H9 (cell line): Measurements from ENCODE around the gene SMARCA1. TPM values are rescaled to one million over a fixed set of nuclear protein-coding genes. Genes with fewer than 3 reads are reported as not detected.

Experiments
- DNase-seq: peaks from one replicate; pipeline ENCODE4 v3.0.0-alpha.2; 2017
- H2AFZ ChIP-seq: one replicate; pipeline ENCODE4 v1.6.1; 2013; ENCODE audit warnings: mild to moderate bottlenecking, low read length, control low read depth, moderate library complexity
- H2AK5ac ChIP-seq: 2 replicates; pipeline ENCODE4 v1.6.1; 2013; ENCODE audit warnings: low read length, control low read depth, mixed read lengths; ENCODE audit not compliant: insufficient read length
- H2BK120ac ChIP-seq: one replicate; pipeline ENCODE4 v1.6.1; 2013; ENCODE audit warnings: low read depth, mild to moderate bottlenecking, low read length, control low read depth, inconsistent platforms; ENCODE audit not compliant: poor library complexity, severe bottlenecking
- H2BK12ac ChIP-seq: 2 replicates; pipeline ENCODE4 v1.6.1; 2013; ENCODE audit warnings: low read length, control low read depth, mixed read lengths, low read depth; ENCODE audit not compliant: insufficient read length
- H2BK15ac ChIP-seq: 2 replicates; pipeline ENCODE4 v1.6.1; 2013; ENCODE audit warnings: low read depth, low read length, control low read depth
- H2BK20ac ChIP-seq: one replicate; pipeline ENCODE4 v1.6.1; 2013; ENCODE audit warnings: low read depth, mild to moderate bottlenecking, low read length, control low read depth, inconsistent platforms; ENCODE audit not compliant: poor library complexity, severe bottlenecking
- H2BK5ac ChIP-seq: 2 replicates; pipeline ENCODE4 v1.6.1; 2013; ENCODE audit warnings: low read length, control low read depth, mixed read lengths; ENCODE audit not compliant: insufficient read length
- H3K14ac ChIP-seq: 2 replicates; pipeline ENCODE4 v1.6.1; 2013; ENCODE audit warnings: low read length, control low read depth; ENCODE audit not compliant: insufficient read depth
- H3K18ac ChIP-seq: 2 replicates; pipeline ENCODE4 v1.6.1; 2013; ENCODE audit warnings: low read depth, mild to moderate bottlenecking, mixed read lengths, low read length, control low read depth; ENCODE audit not compliant: insufficient read length
- H3K23ac ChIP-seq: 2 replicates; pipeline ENCODE4 v1.6.1; 2013; ENCODE audit warnings: low read length, control low read depth, mixed read lengths, low read depth; ENCODE audit not compliant: insufficient read length
- H3K23me2 ChIP-seq: 2 replicates; pipeline ENCODE4 v1.6.1; 2013; ENCODE audit warnings: low read depth, mild to moderate bottlenecking, mixed read lengths, low read length, control low read depth; ENCODE audit not compliant: insufficient read length, poor library complexity, severe bottlenecking
- H3K27ac ChIP-seq: 2 replicates; pipeline ENCODE4 v1.5.1; 2013; ENCODE audit warnings: low read length, control low read depth, mixed read lengths, low read depth; ENCODE audit not compliant: insufficient read length
- H3K27me3 ChIP-seq: 2 replicates; pipeline ENCODE4 v1.6.1; 2013; ENCODE audit warnings: low read length, control low read depth, inconsistent platforms; ENCODE audit not compliant: insufficient read depth
- H3K4ac ChIP-seq: 2 replicates; pipeline ENCODE4 v1.6.1; 2013; ENCODE audit warnings: low read depth, mild to moderate bottlenecking, control low read depth, inconsistent platforms, low read length, moderate library complexity
- H3K4me1 ChIP-seq: 2 replicates; pipeline ENCODE4 v1.6.1; 2013; ENCODE audit warnings: low read length, control low read depth, inconsistent platforms; ENCODE audit not compliant: insufficient read depth
- H3K4me2 ChIP-seq: 2 replicates; pipeline ENCODE4 v1.6.1; 2013; ENCODE audit warnings: low read length, control low read depth, mixed read lengths; ENCODE audit not compliant: insufficient read length, insufficient read depth
- H3K56ac ChIP-seq: 2 replicates; pipeline ENCODE4 v1.6.1; 2013; ENCODE audit warnings: low read depth, mild to moderate bottlenecking, mixed read lengths, low read length, control low read depth; ENCODE audit not compliant: insufficient read length
- H3K79me1 ChIP-seq: 2 replicates; pipeline ENCODE4 v1.6.1; 2013; ENCODE audit warnings: low read depth, mild to moderate bottlenecking, moderate library complexity, low read length, control low read depth, inconsistent platforms; ENCODE audit not compliant: insufficient read depth, poor library complexity, severe bottlenecking
- H3K79me2 ChIP-seq: 2 replicates; pipeline ENCODE4 v1.6.1; 2013; ENCODE audit warnings: low read length, control low read depth, inconsistent platforms; ENCODE audit not compliant: insufficient read depth
- H3K9ac ChIP-seq: 2 replicates; pipeline ENCODE4 v1.6.1; 2013; ENCODE audit warnings: low read length, control low read depth, mixed read lengths; ENCODE audit not compliant: insufficient read length; ENCODE audit errors: extremely low read depth
- H3K9me3 ChIP-seq: one replicate; pipeline ENCODE4 v1.6.1; 2013; ENCODE audit warnings: low read depth, low read length, inconsistent platforms; ENCODE audit not compliant: control insufficient read depth
- H3T11ph ChIP-seq: one replicate; pipeline ENCODE4 v1.6.1; 2013; ENCODE audit warnings: mild to moderate bottlenecking, low read length, control low read depth, inconsistent platforms
- H4K20me1 ChIP-seq: one replicate; pipeline ENCODE4 v1.6.1; 2013; ENCODE audit not compliant: control insufficient read depth, insufficient read length, insufficient read depth
- H4K5ac ChIP-seq: 2 replicates; pipeline ENCODE4 v1.6.1; 2013; ENCODE audit warnings: low read depth, mild to moderate bottlenecking, mixed read lengths, low read length, control low read depth; ENCODE audit not compliant: insufficient read length
- H4K8ac ChIP-seq: replicated peaks from 2 replicates; pipeline ENCODE4 v1.6.1; 2013; ENCODE audit warnings: low read length, control low read depth, mixed read lengths, low read depth; ENCODE audit not compliant: insufficient read length
- H4K91ac ChIP-seq: 2 replicates; pipeline ENCODE4 v1.6.1; 2013; ENCODE audit warnings: low read depth, mild to moderate bottlenecking, moderate library complexity, mixed read lengths, low read length, control low read depth; ENCODE audit not compliant: insufficient read length
- H3K27ac Mint-ChIP-seq, 3 experiments: 2 replicates in 2 of 3; 3 replicates in 1 of 3; pipeline ENCODE4 v1.8.0; 2020 to 2021; ENCODE audit warnings: mixed read lengths in 3 of 3, mild to moderate bottlenecking in 1 of 3, moderate library complexity in 1 of 3
- H3K27me3 Mint-ChIP-seq: 2 replicates; pipeline ENCODE4 v1.8.0; 2021; ENCODE audit warnings: low read depth, mild to moderate bottlenecking, moderate library complexity, mixed read lengths
- H3K36me3 Mint-ChIP-seq, 3 experiments: 2 replicates in 2 of 3; 3 replicates in 1 of 3; pipeline ENCODE4 v1.8.0; 2020 to 2021; ENCODE audit warnings: low read depth in 3 of 3, mixed read lengths in 3 of 3; ENCODE audit not compliant: insufficient read depth in 1 of 3
- H3K4me1 Mint-ChIP-seq, 2 experiments: 2 replicates each; pipeline ENCODE4 v1.8.0; 2020; ENCODE audit warnings: mixed read lengths in 2 of 2
- H3K4me3 Mint-ChIP-seq, 2 experiments: 2 replicates in 1 of 2; 3 replicates in 1 of 2; pipeline ENCODE4 v1.8.0; 2020 to 2021; ENCODE audit warnings: mild to moderate bottlenecking in 2 of 2, mixed read lengths in 2 of 2, moderate library complexity in 1 of 2
- H3K9me3 Mint-ChIP-seq, 2 experiments: 2 replicates in 1 of 2; 3 replicates in 1 of 2; pipeline ENCODE4 v1.8.0; 2020; ENCODE audit warnings: mild to moderate bottlenecking in 2 of 2, mixed read lengths in 2 of 2, moderate library complexity in 1 of 2
- WGBS: extraction: QIAGEN DNeasy Blood & Tissue Kit; methylation state at CpG from one replicate; pipeline ENCODE4 v1.1.7; 2013; ENCODE audit warnings: missing lambda C conversion rate, low lambda C conversion rate, mixed read lengths; ENCODE audit not compliant: insufficient read length; ENCODE audit errors: extremely low coverage; 5-methylcytosine and 5-hydroxymethylcytosine counted together
- total RNA-seq: library from RNA; stranded (reverse); gene quantifications from 2 replicates; pipeline ENCODE4 v1.2.1, GENCODE V29; 2021
- TF ChIP-seq, protein P1 (sequence below): fragments of 200-600 bp; sonication (generic); conservative IDR thresholded peaks from 3 replicates; pipeline ENCODE4 v1.8.0; 2021; ENCODE audit warnings: antibody characterized with exemption, mild to moderate bottlenecking

The SMARCA1 gene
- total RNA-seq, 1 experiment from 2014 or later, result 105 TPM

DNA sequence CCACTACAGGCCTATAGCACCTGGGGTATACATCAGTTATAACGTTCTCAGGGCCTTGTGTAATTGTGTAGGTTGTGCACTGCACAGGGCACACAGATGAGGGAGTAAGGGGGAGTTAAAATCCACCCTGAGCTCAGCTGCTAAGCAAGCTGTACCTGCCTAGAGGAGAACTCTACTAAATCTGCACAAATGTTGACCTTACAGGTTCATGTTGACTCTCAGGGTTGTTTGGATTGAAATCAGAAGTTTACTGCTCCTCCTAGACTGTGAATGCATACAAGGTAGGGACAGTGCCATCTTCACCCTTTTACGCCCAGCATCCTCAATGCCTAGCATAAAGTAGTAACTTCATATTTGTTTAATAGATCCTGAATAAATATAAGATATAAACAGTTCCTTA is 89.8 kb downstream of the SMARCA1 start:
- no CpG with 5 or more reads among the region's 2 CpGs for WGBS
- no peak overlapping the region for H2AFZ ChIP-seq
- no peak overlapping the region for H2BK12ac ChIP-seq
- H3K23me2 ChIP-seq, result no peaks in the 10 kb centered on the region
- no peak overlapping the region for H3T11ph ChIP-seq
- no peak overlapping the region for H4K5ac ChIP-seq
- Mint-ChIP-seq H3K27me3 (no peaks in the 10 kb centered on the region), H3K4me3 (no peak overlapping the region), H3K27ac (no peak overlapping the region), H3K4me1 (no peaks in the 10 kb centered on the region), H3K36me3 (peaks cover 15 to 33% (median 22%) of the 10 kb centered on the region in 3 experiments), H3K9me3 (peaks cover 4 to 6% of the 10 kb centered on the region in 2 experiments; a peak in 2 of 5 replicates)
- no peak overlapping the region for H4K91ac ChIP-seq
- H2BK5ac ChIP-seq, result no peak overlapping the region
- no peaks in the 10 kb centered on the region for H4K20me1 ChIP-seq
- TF ChIP-seq, protein P1, sequence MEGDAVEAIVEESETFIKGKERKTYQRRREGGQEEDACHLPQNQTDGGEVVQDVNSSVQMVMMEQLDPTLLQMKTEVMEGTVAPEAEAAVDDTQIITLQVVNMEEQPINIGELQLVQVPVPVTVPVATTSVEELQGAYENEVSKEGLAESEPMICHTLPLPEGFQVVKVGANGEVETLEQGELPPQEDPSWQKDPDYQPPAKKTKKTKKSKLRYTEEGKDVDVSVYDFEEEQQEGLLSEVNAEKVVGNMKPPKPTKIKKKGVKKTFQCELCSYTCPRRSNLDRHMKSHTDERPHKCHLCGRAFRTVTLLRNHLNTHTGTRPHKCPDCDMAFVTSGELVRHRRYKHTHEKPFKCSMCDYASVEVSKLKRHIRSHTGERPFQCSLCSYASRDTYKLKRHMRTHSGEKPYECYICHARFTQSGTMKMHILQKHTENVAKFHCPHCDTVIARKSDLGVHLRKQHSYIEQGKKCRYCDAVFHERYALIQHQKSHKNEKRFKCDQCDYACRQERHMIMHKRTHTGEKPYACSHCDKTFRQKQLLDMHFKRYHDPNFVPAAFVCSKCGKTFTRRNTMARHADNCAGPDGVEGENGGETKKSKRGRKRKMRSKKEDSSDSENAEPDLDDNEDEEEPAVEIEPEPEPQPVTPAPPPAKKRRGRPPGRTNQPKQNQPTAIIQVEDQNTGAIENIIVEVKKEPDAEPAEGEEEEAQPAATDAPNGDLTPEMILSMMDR, result no peak
- H2BK120ac ChIP-seq, result no peak overlapping the region
- H3K4me1 ChIP-seq, result no peaks in the 10 kb centered on the region
- no peak for DNase-seq
- no peaks in the 10 kb centered on the region for H3K79me2 ChIP-seq
- H3K27me3 ChIP-seq, result no peaks in the 10 kb centered on the region
- no peak overlapping the region for H4K8ac ChIP-seq
- no peak overlapping the region for H3K56ac ChIP-seq
- H3K9ac ChIP-seq, result no peak overlapping the region
- no peak overlapping the region for H3K4ac ChIP-seq
- H2BK15ac ChIP-seq, result no peak overlapping the region
- no peak overlapping the region for H3K27ac ChIP-seq
- H3K18ac ChIP-seq, result no peak overlapping the region
- H3K9me3 ChIP-seq, result no peaks in the 10 kb centered on the region
- H2BK20ac ChIP-seq, result no peak overlapping the region
- H3K79me1 ChIP-seq, result no peaks in the 10 kb centered on the region
- no peak overlapping the region for H3K14ac ChIP-seq
- no peak overlapping the region for H3K23ac ChIP-seq
- H2AK5ac ChIP-seq, result no peak overlapping the region
- H3K4me2 ChIP-seq, result no peak overlapping the region
